Neural cell (in vitro differentiated cells): ENCODE data around the gene PARK7.

Source experiments
- CTCF ChIP-seq: fragments of 450-650 bp; IDR thresholded peaks from 2 replicates; pipeline ENCODE4 v1.5.1; 2014; ENCODE audit warnings: antibody characterized with exemption, mild to moderate bottlenecking, moderate library complexity; ENCODE audit not compliant: poor library complexity, severe bottlenecking
- EP300 ChIP-seq: fragments of 450-650 bp; conservative IDR thresholded peaks from 2 replicates; pipeline ENCODE4 v1.6.1; 2014; ENCODE audit warnings: antibody characterized with exemption, mild to moderate bottlenecking, moderate library complexity; ENCODE audit not compliant: poor library complexity, severe bottlenecking
- EZH2 ChIP-seq: fragments of 200-600, 300-800 bp; shearing (Covaris generic), sonication (generic); IDR thresholded peaks from 2 replicates; pipeline ENCODE4 v1.6.1; 2014; ENCODE audit warnings: antibody characterized with exemption, low read length, borderline replicate concordance, mild to moderate bottlenecking; ENCODE audit not compliant: insufficient read depth, poor library complexity, severe bottlenecking
- MXI1 ChIP-seq: fragments of 450-650 bp; conservative IDR thresholded peaks from 2 replicates; pipeline ENCODE4 v1.6.1; 2014; ENCODE audit warnings: antibody characterized with exemption, mild to moderate bottlenecking; ENCODE audit not compliant: poor library complexity, severe bottlenecking
- POLR2AphosphoS5 ChIP-seq: IDR thresholded peaks from 2 replicates; pipeline ENCODE4 v1.6.1; 2012
- RAD21 ChIP-seq: fragments of 450-650 bp; conservative IDR thresholded peaks from 2 replicates; pipeline ENCODE4 v1.6.1; 2014; ENCODE audit warnings: antibody characterized with exemption, mild to moderate bottlenecking, moderate library complexity
- REST ChIP-seq: IDR thresholded peaks from 2 replicates; pipeline ENCODE4 v1.6.1; 2012; ENCODE audit warnings: borderline replicate concordance
- SMC3 ChIP-seq: fragments of 450-650 bp; conservative IDR thresholded peaks from 2 replicates; pipeline ENCODE4 v1.6.1; 2014; ENCODE audit warnings: antibody characterized with exemption, mild to moderate bottlenecking, moderate library complexity; ENCODE audit not compliant: poor library complexity
- TAF1 ChIP-seq: IDR thresholded peaks from 2 replicates; pipeline ENCODE4 v1.6.1; 2012; ENCODE audit warnings: low read depth

GRCh38 chr1:8026976-8027747 is 65.7 kb downstream of the PARK7 start:
- TF ChIP-seq TAF1 (no peak), REST (no peak), EZH2 (no peak), CTCF (no peak), SMC3 (no peak), MXI1 (no peak), POLR2AphosphoS5 (no peak), EP300 (no peak), RAD21 (no peak)
